Hematopoietic multipotent progenitor cell treated with erythropoietin and hydrocortisone succinate and interleukin-3 and kit ligand, for 6 days (in vitro differentiated cells): ENCODE data around the gene RINL.
"Not testable (repeated sequence)": the region's sequence is repeated elsewhere in the genome, so short reads cannot be mapped to it uniquely, and the experiment has no call there.

Experiments
- DNase-seq: peaks from one replicate; pipeline ENCODE4 v3.0.0-alpha.2; 2015

RINL gene

DNA sequence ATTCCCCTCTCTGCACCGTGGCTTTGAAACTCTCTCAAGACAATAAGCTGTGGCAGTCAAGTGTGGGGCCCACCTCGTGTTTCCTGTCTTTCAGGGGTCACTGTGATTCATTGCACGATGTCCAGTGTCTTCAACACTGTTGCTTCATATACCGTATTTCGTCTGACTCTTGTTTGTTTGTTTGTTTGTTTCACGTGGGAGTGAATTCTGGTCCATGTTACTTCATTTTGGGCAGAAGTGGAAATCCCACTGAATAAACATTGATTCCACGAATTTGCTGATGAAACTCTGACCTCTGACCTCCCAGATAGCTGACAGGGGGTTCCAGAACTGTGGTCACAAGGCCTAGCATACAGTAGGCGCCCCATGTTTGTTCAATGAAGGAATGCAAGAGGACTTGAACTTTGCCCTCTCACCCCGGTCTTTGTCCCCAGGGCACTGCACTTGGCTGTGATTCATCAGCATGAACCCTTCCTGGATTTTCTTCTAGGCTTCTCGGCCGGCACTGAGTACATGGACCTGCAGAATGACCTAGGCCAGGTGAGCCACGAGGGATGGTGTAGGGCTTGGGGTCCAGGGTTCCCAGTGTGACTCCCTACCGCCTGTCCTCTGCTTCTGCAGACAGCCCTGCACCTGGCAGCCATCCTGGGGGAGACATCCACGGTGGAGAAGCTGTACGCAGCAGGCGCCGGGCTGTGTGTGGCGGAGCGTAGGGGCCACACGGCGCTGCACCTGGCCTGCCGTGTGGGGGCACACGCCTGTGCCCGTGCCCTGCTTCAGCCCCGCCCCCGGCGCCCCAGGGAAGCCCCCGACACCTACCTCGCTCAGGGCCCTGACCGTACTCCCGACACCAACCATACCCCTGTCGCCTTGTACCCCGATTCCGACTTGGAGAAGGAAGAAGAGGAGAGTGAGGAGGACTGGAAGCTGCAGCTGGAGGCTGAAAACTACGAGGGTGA, 26.8 kb upstream of the RINL start:
- no peak for DNase-seq

DNA sequence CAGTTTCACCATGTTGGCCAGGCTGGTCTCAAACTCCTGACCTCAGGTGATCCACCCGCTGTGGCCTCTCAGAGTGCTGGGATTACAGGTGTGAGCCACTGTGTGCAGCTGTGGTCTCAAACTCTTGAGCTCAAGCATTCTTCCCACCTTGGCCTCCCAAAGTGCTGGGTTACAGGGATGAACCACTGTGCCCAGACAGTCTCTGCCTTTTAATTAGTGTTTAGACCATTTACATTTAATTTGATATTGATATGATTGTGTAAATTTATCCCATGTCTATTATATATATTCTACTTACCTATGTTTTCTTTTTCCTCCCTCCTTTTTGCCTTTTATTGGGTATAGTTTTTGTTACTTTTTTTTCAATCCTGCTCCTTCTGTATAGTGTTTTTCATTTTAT, 23.6 kb upstream of the RINL start:
- no peak for DNase-seq

- no peak for DNase-seq
These were observed 22.7 kb upstream of the RINL start for GRCh38 chr19:38900743-38901190.

GRCh38 chr19:38900202-38900629, 22.1 kb upstream of the RINL start:
- DNase-seq: no peak

DNA sequence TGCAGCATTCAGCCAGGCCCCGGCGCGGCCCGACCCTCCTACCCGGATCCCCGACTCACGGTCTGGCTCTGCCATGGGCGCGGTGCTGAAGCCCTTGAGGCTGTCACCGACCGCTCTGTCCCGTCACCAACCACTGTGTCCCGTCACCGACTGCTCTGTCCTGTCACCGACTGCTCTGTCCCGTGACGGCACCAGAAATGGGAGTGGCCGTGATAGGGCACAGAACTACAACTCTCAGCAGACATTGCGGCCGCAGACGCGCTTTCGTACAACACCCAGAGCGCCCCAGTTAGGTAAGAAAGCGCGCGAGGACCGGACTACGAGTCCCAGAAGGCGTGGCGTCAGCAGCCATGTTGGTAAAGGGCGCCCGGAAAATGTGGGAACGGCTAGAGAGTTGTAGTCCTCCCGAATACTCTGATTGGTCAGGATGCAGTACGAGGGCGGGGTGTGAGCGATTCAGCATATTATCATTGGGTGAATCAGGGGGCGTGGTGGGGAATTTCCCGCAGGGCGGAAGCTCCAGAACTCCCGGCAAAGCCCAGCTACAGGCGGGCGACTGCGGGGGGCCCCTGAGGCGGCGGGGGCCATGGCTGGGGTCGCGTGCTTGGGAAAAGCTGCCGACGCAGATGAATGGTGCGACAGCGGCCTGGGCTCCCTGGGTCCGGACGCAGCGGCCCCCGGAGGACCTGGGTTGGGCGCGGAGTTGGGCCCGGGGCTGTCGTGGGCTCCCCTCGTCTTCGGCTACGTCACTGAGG, 21.5 kb upstream of the RINL start, which contains the start of the genes NFKBIB and SIRT2:
Gene NFKBIB, plus strand, starts transcription at position 523 of the 755 bp plus-strand sequence. Its CDS starts 64 bp downstream, at position 587.
Gene SIRT2, minus strand, starts transcription at position 172 of the 755 bp plus-strand sequence. Its CDS starts 97 bp downstream, at position 75.
- peak; percentile 100 for DNase-seq

- DNase-seq: peak; percentile 29
These were observed 20.8 kb upstream of the RINL start for GRCh38 chr19:38898788-38899446.

GRCh38 chr19:38894968-38895367, 16.9 kb upstream of the RINL start:
- no peak for DNase-seq

DNA sequence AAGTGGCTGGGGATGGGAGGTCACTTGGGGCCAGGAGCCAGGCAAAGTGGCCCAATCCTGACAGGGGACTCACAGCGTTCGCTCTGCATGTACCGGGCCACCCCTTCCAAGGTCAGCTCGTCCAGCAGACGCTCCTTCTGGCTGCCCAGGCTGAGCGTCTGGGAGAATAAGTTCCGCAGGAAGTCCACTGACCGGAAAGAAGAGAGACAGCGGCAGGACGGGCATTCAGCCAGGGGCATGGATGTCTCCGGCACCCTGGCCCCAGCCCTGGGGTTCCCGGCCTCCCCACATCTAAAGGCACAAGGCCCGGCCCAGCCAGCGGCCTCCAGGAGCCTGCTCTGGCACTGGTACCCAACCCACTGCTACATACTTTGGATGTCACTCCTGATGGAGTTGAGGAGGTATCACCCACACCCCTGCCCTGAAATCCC, 15.3 kb upstream of the RINL start:
- DNase-seq: no peak

- DNase-seq: no peak
These were observed 14.8 kb upstream of the RINL start for GRCh38 chr19:38892841-38893240.

- no peak for DNase-seq
These were observed 13.7 kb upstream of the RINL start for GRCh38 chr19:38891771-38892170.

GRCh38 chr19:38890686-38891085, 12.6 kb upstream of the RINL start:
- no peak for DNase-seq

DNA sequence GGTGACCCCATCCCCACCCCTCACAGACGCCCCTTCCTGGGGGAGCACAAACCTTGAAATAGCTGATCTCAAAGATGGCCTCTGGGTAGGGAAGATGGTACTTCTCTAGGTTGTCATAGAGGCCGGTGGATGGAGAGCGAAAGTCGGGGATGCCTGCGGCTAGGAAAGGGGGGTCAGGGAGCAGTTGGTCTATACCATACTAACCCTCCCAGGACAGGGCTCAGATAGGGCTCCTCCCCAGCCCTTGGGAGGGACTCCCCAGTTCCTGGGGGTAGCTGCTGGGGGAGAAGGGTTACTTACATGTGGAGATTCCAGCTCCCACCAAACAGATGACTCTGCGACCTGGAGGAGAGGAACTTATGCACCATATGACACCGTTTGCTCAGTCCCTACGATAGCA, 11.7 kb upstream of the RINL start:
- no peak for DNase-seq

- no peak for DNase-seq
These were observed 10.8 kb upstream of the RINL start for GRCh38 chr19:38888876-38889275.

DNA sequence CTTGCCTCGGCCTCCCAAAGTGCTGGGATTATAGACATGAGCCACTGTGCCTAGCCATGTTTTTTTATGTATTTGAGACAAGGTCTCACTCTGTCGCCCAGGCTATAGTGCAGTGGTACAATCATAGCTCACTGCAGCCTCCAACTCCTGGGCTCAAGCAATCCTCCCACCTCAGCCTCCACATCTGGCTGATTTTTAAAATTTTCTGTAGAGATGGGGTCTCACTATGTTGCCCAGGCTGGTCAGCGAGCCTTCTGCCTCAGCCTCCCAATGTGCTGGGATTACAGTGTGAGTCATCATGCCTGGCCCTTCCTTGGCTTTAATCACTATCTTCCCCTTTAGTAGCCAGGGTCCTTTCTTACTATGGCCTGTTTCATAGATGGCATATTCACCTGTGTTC, 6.6 kb upstream of the RINL start:
- DNase-seq: not testable (repeated sequence)

DNA sequence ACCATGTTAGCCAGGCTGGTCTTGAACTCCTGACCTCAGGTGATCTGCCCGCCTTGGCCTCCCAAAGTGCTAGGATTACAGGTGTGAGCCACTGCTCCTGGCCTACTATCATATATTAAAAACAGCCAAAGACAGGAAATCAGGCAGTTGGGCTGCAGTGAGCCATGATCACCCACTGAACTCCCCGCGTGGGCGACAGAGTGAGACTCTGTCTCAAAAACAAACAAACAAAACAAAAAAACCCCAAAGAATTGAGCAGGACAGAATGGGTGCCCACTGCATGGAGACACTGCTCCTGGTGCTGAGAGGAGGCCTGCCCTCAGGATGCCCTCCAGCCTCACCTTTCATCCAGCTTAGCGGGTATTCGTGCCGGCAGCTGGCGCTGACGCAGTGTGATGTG, 5.2 kb upstream of the RINL start:
- DNase-seq: no peak

DNA sequence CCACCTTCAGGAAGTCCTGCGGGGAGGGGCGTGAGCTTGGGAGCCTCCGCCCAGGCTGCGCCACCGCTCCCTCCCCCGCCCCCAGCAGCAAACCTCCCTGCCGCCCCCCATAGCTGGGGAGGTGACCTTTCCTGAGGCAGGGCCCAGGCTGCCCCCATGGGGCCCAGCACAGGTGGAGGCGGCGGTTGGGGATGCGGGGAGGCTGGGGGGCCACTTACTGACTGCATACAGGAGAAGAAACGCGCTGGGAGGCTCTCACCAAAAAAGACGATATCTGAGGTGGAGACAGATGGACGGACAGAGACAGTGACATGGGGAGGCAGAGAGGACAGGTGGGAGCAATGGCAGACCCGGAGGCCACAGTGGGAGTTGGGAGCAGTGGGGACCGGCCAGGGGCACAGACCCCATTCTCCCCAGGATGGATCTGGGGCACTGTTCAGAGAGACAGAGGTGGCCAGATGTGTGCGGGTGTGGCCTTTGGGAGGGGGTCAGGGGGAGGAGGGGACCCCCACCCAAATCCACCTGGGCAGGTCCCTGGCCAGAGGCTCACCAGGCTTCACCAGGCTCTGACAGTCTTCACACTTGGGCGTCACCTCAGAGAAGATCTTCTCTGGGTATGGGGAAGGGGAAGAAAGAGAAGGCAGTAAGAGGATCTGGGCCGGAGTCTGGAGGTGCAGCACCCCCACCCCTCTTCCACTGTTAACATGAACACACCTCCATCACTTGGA, 3.0 kb upstream of the RINL start:
- DNase-seq: no peak

GRCh38 chr19:38880076-38880881, 2.2 kb upstream of the RINL start:
- DNase-seq: no peak

- no peak for DNase-seq
These were observed 1.3 kb upstream of the RINL start for GRCh38 chr19:38879400-38879751.

- no peak for DNase-seq
These were observed 712 bp upstream of the RINL start for GRCh38 chr19:38878575-38879399.

DNA sequence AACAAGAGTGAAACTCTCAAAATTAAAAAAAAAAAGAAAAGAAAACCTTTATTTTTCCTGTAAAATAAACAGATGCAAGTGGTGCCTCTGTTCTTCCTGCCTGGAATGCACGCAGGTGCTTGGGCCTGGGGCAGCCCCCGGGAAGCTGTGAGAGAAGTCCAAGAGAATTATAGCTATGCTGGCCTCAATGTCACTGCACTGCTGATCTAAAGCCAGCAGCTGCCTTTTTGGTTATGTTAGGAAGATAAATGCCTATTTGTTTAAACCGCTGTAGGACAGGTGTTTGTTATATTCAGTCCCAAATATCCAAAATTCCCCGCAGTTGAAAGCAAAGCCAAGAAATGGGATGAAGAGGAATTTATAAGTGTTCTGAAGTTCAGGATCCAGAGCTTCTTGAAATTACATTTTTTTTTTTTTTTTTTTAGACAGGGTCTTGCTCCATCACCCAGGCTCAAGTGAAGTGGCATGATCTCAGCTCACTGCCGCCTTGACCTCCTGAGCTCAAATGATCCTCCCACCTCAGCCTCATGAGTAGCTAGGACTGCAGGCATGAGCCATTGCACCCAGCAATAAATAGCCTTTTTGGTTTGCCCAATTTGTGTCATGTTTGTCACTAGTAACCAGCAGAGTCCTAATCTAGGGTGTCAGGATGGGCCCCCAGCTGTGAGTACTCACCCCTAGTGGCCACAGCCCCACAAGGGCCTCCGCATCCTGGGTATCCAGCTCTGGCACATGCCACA, 2.2 kb downstream of the RINL start:
- peak; percentile 33 for DNase-seq
